ENCODE results near the gene RHBDL2.

RHBDL2 gene

DNA sequence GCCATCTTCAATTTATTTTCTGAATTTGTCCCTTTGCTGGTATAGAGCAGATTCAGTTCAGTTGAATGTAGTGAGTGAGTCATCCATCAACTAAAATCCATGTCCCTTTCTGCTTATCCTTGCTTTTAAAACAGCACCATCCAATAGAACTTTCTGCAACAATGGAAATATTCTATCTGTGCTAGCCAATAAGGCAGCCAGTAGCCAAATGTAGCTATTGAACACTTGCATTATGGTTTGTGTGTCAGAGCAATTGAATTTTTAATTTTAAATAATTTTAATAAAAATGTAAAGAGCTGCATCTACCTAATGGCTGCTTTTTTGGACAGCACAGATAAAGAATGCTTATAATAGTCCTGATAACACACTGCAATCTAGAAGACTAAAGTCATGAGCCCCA lies 60.1 kb downstream of the RHBDL2 start, which contains the start of gene GJA9:
Gene GJA9, minus strand, starts transcription at position 101 of the 400 bp plus-strand sequence. CDS start 5,489 bp downstream, outside the sequence.
- no peaks in the 10 kb centered on the region for H3K36me3 Mint-ChIP-seq (ENCODE audit: low read depth)
- H3K27me3 Mint-ChIP-seq (ENCODE audit: low read depth) = no peaks in the 10 kb centered on the region
- TF ChIP-seq, protein P1, sequence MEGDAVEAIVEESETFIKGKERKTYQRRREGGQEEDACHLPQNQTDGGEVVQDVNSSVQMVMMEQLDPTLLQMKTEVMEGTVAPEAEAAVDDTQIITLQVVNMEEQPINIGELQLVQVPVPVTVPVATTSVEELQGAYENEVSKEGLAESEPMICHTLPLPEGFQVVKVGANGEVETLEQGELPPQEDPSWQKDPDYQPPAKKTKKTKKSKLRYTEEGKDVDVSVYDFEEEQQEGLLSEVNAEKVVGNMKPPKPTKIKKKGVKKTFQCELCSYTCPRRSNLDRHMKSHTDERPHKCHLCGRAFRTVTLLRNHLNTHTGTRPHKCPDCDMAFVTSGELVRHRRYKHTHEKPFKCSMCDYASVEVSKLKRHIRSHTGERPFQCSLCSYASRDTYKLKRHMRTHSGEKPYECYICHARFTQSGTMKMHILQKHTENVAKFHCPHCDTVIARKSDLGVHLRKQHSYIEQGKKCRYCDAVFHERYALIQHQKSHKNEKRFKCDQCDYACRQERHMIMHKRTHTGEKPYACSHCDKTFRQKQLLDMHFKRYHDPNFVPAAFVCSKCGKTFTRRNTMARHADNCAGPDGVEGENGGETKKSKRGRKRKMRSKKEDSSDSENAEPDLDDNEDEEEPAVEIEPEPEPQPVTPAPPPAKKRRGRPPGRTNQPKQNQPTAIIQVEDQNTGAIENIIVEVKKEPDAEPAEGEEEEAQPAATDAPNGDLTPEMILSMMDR (IDR thresholded peaks at IDR 0.05; ENCODE audit: unreplicated experiment in 3 of 3) = no peak
- H3K4me3 Mint-ChIP-seq = no peak within 1 kb of the TSS
- no peaks in the 10 kb centered on the region for H3K9me3 Mint-ChIP-seq
- H3K27ac Mint-ChIP-seq = no peak within 1 kb of the TSS
- no peaks in the 10 kb centered on the region for H3K4me1 Mint-ChIP-seq

DNA sequence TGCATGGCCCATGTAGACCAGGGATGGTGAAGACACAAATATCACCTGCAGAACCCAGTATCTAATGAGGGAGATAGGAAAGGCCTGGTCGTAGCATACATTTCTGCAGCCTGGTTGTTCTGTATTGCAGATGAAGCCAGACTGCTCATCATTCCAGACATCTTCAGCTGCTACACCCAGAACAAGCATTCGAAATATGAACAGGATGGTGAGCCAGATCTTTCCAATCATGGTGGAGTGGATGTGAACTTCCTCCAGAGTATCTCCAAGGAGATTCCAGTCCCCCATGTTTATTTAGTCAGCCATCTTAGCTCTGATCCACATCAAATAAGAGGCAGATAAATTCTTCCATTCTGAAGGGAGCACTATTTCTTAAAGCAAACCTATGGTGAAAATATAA lies 65.8 kb downstream of the RHBDL2 start:
- Mint-ChIP-seq H3K4me3 (peak overlapping the region; percentile 22 to 68 (median 53)), H3K36me3 (ENCODE audit: low read depth) (no peaks in the 10 kb centered on the region), H3K9me3 (no peaks in the 10 kb centered on the region), H3K4me1 (peaks cover 21% of the 10 kb centered on the region), H3K27ac (no peak overlapping the region), H3K27me3 (ENCODE audit: low read depth) (no peaks in the 10 kb centered on the region)
- TF ChIP-seq, protein P1 (IDR thresholded peaks at IDR 0.05; ENCODE audit: unreplicated experiment in 3 of 3) = no peak

DNA sequence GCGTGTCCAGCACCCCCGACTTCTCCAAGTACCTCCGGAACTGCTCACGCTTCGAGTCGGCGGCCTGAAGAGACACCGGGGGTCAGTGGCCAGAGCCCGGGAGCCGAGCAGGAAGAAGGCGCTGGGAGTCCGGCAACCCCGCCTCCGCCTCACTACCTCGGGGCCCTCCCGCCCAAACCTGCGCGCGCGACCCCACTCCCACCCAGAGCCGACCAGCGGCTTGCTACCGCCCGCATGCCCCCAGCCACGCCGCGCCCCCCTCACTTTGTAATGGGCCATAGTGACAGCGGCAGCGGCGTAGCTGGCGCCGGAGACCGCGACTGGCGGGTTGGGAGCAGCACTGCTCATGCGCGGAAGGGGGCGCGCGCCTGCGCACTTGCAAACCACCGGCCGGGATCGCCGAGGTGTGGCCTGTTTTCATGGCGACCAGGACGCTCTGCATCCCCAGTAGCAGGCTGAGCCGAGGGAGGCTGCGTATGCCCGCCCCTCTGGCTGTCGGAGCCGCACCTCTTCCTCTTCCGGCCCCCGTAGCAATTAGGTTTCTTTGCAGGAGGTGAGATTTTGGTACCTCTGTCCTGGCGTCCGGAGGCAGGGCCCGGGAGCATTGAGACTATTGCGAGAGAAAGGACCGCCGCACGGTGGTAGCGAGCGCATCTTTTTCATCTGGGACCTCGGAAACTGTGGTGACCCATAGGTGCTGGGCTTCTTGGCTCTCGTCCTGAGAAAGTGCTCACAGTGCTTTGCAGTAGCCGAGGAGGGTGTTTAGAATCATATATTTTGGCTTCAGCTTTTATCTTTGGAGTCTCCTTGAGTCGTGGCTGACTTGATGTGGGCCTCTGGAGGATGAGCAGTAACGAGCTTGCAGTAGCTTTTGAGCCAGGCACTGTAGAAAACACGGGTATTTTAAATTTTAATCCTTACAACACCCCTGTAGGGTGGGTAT lies 68.3 kb downstream of the RHBDL2 start, which contains the start of gene MYCBP:
Gene MYCBP, minus strand, starts transcription at position 322 of the 943 bp plus-strand sequence. Its CDS starts 43 bp downstream, at position 279.
- Mint-ChIP-seq H3K4me1 (peaks cover 21% of the 10 kb centered on the region), H3K27me3 (ENCODE audit: low read depth) (no peaks in the 10 kb centered on the region), H3K36me3 (ENCODE audit: low read depth) (peaks cover 3% of the 10 kb centered on the region), H3K4me3 (peak within 1 kb of the TSS; percentile 95 to 97 (median 95)), H3K9me3 (no peaks in the 10 kb centered on the region), H3K27ac (peak within 1 kb of the TSS; percentile 72 to 88 (median 84))
- TF ChIP-seq, protein P1 (IDR thresholded peaks at IDR 0.05; ENCODE audit: unreplicated experiment in 3 of 3) = no peak

DNA sequence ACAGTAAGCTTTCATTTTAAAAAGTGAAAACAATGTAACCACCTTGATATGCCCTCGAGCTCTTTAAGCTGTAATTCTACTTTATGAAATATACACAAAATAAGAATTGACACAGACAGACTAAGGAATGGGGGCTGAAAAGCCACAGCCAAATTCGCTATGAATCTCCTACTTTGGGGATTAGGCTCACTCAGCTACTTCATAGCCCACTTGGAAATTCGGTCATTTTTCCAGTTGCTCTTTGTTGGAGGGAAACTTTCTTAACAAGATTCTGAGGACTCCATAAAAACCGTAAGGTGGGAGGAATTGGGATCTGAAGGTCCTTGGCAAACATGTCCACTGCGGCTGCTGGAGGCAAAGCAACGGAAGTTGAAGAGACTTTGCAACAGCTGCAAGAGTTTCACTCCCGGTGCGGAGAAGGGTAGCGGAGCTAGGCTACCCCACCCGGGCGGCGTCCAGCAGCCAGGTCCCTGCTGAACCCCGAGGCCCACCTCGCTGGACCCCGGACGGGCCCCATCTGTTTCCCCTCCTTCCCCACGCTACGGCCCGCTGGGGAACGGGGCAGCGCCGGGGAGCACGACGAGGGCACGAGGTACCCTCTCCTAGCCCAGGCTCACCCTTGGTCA lies 69.1 kb downstream of the RHBDL2 start:
- Mint-ChIP-seq H3K36me3 (ENCODE audit: low read depth) (peaks cover 9% of the 10 kb centered on the region), H3K27ac (peak overlapping the region in 1 of 3 experiments; percentile 20), H3K4me1 (peaks cover 21% of the 10 kb centered on the region), H3K9me3 (no peaks in the 10 kb centered on the region), H3K27me3 (ENCODE audit: low read depth) (no peaks in the 10 kb centered on the region), H3K4me3 (peak overlapping the region; percentile 95 to 97 (median 95))
- TF ChIP-seq, protein P1 (IDR thresholded peaks at IDR 0.05; ENCODE audit: unreplicated experiment in 3 of 3) = no peak

DNA sequence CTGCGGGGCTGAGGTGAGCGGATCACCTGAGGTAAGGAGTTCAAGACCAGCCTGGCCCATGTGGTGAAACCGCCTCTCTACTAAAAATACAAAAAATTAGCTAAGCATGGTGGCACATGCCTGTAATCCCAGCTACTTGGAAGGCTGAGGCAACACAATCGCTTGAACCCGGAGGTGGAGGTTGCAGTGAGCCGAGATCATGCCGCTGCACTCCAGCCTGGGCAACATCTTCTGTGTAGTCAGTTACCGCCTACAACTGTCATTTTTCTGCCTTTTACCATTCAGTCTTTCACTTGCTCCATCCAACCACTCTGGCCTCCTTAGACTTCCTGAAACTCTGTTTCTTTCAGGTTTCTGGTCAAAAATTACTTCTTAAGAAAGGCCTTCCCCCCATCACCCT lies 70.6 kb downstream of the RHBDL2 start:
- Mint-ChIP-seq H3K4me1 (peaks cover 21% of the 10 kb centered on the region), H3K9me3 (no peaks in the 10 kb centered on the region), H3K36me3 (ENCODE audit: low read depth) (peaks cover 9% of the 10 kb centered on the region), H3K4me3 (peak overlapping the region; percentile 19 to 95 (median 28)), H3K27ac (no peak overlapping the region), H3K27me3 (ENCODE audit: low read depth) (no peaks in the 10 kb centered on the region)
- TF ChIP-seq, protein P1 (IDR thresholded peaks at IDR 0.05; ENCODE audit: unreplicated experiment in 3 of 3) = no peak
